Mesenchymal stem cell (in vitro differentiated cells and primary cell): ENCODE results near the gene MAP3K4.
A peak's percentile ranks its signal among the peaks of the same experiment; 100 is the strongest.

ENCODE experiments used
- DNase-seq: peaks from one replicate; pipeline ENCODE4 v3.0.0-alpha.2; 2013
- H2AFZ ChIP-seq: one replicate; pipeline ENCODE4 v1.6.1; 2013; ENCODE audit warnings: low read depth, mild to moderate bottlenecking, control low read depth, inconsistent platforms, low read length, moderate library complexity
- H2AK5ac ChIP-seq: 2 replicates; pipeline ENCODE4 v1.6.1; 2013; ENCODE audit warnings: low read length, moderate library complexity, mild to moderate bottlenecking, inconsistent platforms; ENCODE audit not compliant: severe bottlenecking
- H2BK120ac ChIP-seq: one replicate; pipeline ENCODE4 v1.6.1; 2013; ENCODE audit warnings: low read depth, mild to moderate bottlenecking, inconsistent platforms, low read length, moderate library complexity
- H2BK12ac ChIP-seq, 2 experiments: one replicate each; pipeline ENCODE4 v1.6.1; 2013; ENCODE audit warnings: inconsistent platforms in 2 of 2, low read length in 2 of 2, mild to moderate bottlenecking in 2 of 2, moderate library complexity in 2 of 2, control low read depth in 1 of 2
- H2BK15ac ChIP-seq: one replicate; pipeline ENCODE4 v1.6.1; 2013; ENCODE audit warnings: mild to moderate bottlenecking, low read depth, inconsistent platforms; ENCODE audit not compliant: poor library complexity, severe bottlenecking
- H2BK5ac ChIP-seq: 2 replicates; pipeline ENCODE4 v1.6.1; 2013; ENCODE audit warnings: low read depth, mild to moderate bottlenecking, low read length, control low read depth, inconsistent platforms; ENCODE audit not compliant: poor library complexity, severe bottlenecking
- H3K14ac ChIP-seq, 2 experiments: one replicate each; pipeline ENCODE4 v1.6.1; 2013; ENCODE audit warnings: inconsistent platforms in 2 of 2, low read length in 2 of 2, control low read depth in 1 of 2, mild to moderate bottlenecking in 1 of 2, moderate library complexity in 1 of 2
- H3K18ac ChIP-seq, 2 experiments: one replicate each; pipeline ENCODE4 v1.6.1; 2013; ENCODE audit warnings: inconsistent platforms in 2 of 2, low read length in 2 of 2, control low read depth in 1 of 2, low read depth in 1 of 2, mild to moderate bottlenecking in 1 of 2
- H3K23ac ChIP-seq, 2 experiments: one replicate each; pipeline ENCODE4 v1.6.1; 2013; ENCODE audit warnings: inconsistent platforms in 2 of 2, low read length in 2 of 2, mild to moderate bottlenecking in 2 of 2, moderate library complexity in 2 of 2, control low read depth in 1 of 2
- H3K27ac ChIP-seq: 2 replicates; pipeline ENCODE4 v1.5.1; 2013; ENCODE audit warnings: mild to moderate bottlenecking, moderate library complexity, low read length, control low read depth, inconsistent platforms; ENCODE audit not compliant: poor library complexity, severe bottlenecking
- H3K27me3 ChIP-seq, 2 experiments: 2 replicates each; pipeline versions ENCODE4 v1.6.1 to v1.7.0; 2013; ENCODE audit warnings: low read length in 2 of 2, mild to moderate bottlenecking in 2 of 2, moderate library complexity in 2 of 2, control low read depth in 1 of 2, inconsistent platforms in 1 of 2; ENCODE audit not compliant: control insufficient read depth in 1 of 2, insufficient read depth in 1 of 2
- H3K36me3 ChIP-seq, 2 experiments: 2 replicates each; pipeline versions ENCODE4 v1.6.1 to v1.7.0; 2013; ENCODE audit warnings: low read length in 2 of 2, control low read depth in 1 of 2, inconsistent platforms in 1 of 2, low read depth in 1 of 2, mild to moderate bottlenecking in 1 of 2; ENCODE audit not compliant: insufficient read depth in 2 of 2, control insufficient read depth in 1 of 2
- H3K4ac ChIP-seq, 2 experiments: one replicate each; pipeline ENCODE4 v1.6.1; 2013; ENCODE audit warnings: inconsistent platforms in 2 of 2, low read length in 2 of 2, mild to moderate bottlenecking in 2 of 2, moderate library complexity in 2 of 2, control low read depth in 1 of 2, low read depth in 1 of 2
- H3K4me1 ChIP-seq: 2 replicates; pipeline ENCODE4 v1.6.1; 2013; ENCODE audit warnings: low read depth, low read length, control low read depth; ENCODE audit not compliant: control insufficient read depth, insufficient read depth
- H3K4me2 ChIP-seq: 2 replicates; pipeline ENCODE4 v1.6.1; 2013; ENCODE audit warnings: low read length, mild to moderate bottlenecking, inconsistent platforms; ENCODE audit not compliant: poor library complexity, severe bottlenecking
- H3K4me3 ChIP-seq, 2 experiments: 2 replicates each; pipeline versions ENCODE4 v1.5.1 to v1.7.0; 2013; ENCODE audit warnings: low read length in 2 of 2, mild to moderate bottlenecking in 2 of 2, control low read depth in 1 of 2, low read depth in 1 of 2; ENCODE audit not compliant: insufficient read depth in 1 of 2
- H3K79me1 ChIP-seq: replicated peaks from 2 replicates; pipeline ENCODE4 v1.6.1; 2013; ENCODE audit warnings: mild to moderate bottlenecking, control low read depth, low read length, inconsistent platforms; ENCODE audit not compliant: poor library complexity, severe bottlenecking
- H3K9ac ChIP-seq: 2 replicates; pipeline ENCODE4 v1.7.0; 2013; ENCODE audit warnings: mild to moderate bottlenecking, low read length, moderate library complexity
- H3K9me3 ChIP-seq: 2 replicates; pipeline ENCODE4 v1.7.0; 2013; ENCODE audit warnings: mild to moderate bottlenecking, low read length; ENCODE audit not compliant: control insufficient read depth
- H4K8ac ChIP-seq: one replicate; pipeline ENCODE4 v1.6.1; 2013; ENCODE audit warnings: inconsistent platforms, mild to moderate bottlenecking, low read length, moderate library complexity
- H4K91ac ChIP-seq: one replicate; pipeline ENCODE4 v1.6.1; 2013; ENCODE audit warnings: mild to moderate bottlenecking, low read length, inconsistent platforms
- WGBS: methylation state at CpG from one replicate; pipeline ENCODE4 v1.1.7; 2013; ENCODE audit warnings: mixed read lengths; 5-methylcytosine and 5-hydroxymethylcytosine counted together

Gene MAP3K4

GRCh38 chr6:160962835-160963623 lies 28.5 kb upstream of the MAP3K4 start:
- H4K91ac ChIP-seq: no peak overlapping the region
- H2BK120ac ChIP-seq: no peak overlapping the region
- no peak overlapping the region for H3K4ac ChIP-seq
- H3K27ac ChIP-seq: no peak overlapping the region
- WGBS: 77% methylated on average over 12 of the region's 15 CpGs
- H2BK12ac ChIP-seq: no peak overlapping the region
- H2AFZ ChIP-seq: no peak overlapping the region
- no peaks in the 10 kb centered on the region for H3K9me3 ChIP-seq
- H4K8ac ChIP-seq: no peak overlapping the region
- H3K79me1 ChIP-seq: no peaks in the 10 kb centered on the region
- H3K27me3 ChIP-seq: no peaks in the 10 kb centered on the region
- no peak overlapping the region for H3K23ac ChIP-seq
- no peaks in the 10 kb centered on the region for H3K4me1 ChIP-seq
- no peak overlapping the region for H3K9ac ChIP-seq
- H2BK5ac ChIP-seq: no peak overlapping the region
- H2AK5ac ChIP-seq: no peak overlapping the region
- no peak overlapping the region for H3K18ac ChIP-seq
- no peaks in the 10 kb centered on the region for H3K36me3 ChIP-seq
- no peak overlapping the region for H3K4me3 ChIP-seq
- H2BK15ac ChIP-seq: peak overlapping the region; percentile 33
- no peak overlapping the region for H3K14ac ChIP-seq
- DNase-seq: no peak
- H3K4me2 ChIP-seq: no peak overlapping the region

GRCh38 chr6:160963651-160964050 lies 27.9 kb upstream of the MAP3K4 start:
- no peak overlapping the region for H2BK5ac ChIP-seq
- H2AK5ac ChIP-seq: no peak overlapping the region
- no peak overlapping the region for H2BK120ac ChIP-seq
- no peak overlapping the region for H3K14ac ChIP-seq
- 93% methylated on average over 6 of the region's 8 CpGs for WGBS
- no peak overlapping the region for H3K18ac ChIP-seq
- H3K27me3 ChIP-seq: no peaks in the 10 kb centered on the region
- no peak overlapping the region for H2AFZ ChIP-seq
- no peak overlapping the region for H3K27ac ChIP-seq
- DNase-seq: no peak
- no peak overlapping the region for H3K4me3 ChIP-seq
- H3K4me1 ChIP-seq: no peaks in the 10 kb centered on the region
- no peaks in the 10 kb centered on the region for H3K36me3 ChIP-seq
- H2BK15ac ChIP-seq: no peak overlapping the region
- no peak overlapping the region for H3K4ac ChIP-seq
- no peak overlapping the region for H4K8ac ChIP-seq
- H3K9me3 ChIP-seq: no peaks in the 10 kb centered on the region
- H2BK12ac ChIP-seq: no peak overlapping the region
- H4K91ac ChIP-seq: no peak overlapping the region
- no peak overlapping the region for H3K4me2 ChIP-seq
- no peak overlapping the region for H3K9ac ChIP-seq
- H3K23ac ChIP-seq: no peak overlapping the region
- H3K79me1 ChIP-seq: no peaks in the 10 kb centered on the region

GRCh38 chr6:160965893-160966292 lies 25.7 kb upstream of the MAP3K4 start:
- H2BK5ac ChIP-seq: no peak overlapping the region
- H3K4me1 ChIP-seq: no peaks in the 10 kb centered on the region

GRCh38 chr6:160966493-160967229 lies 24.9 kb upstream of the MAP3K4 start:
- no peak overlapping the region for H2BK5ac ChIP-seq
- no peak overlapping the region for H2AK5ac ChIP-seq
- H3K23ac ChIP-seq: no peak overlapping the region
- H2BK120ac ChIP-seq: no peak overlapping the region
- H2BK12ac ChIP-seq: no peak overlapping the region
- no peak overlapping the region for H4K91ac ChIP-seq
- no peak for DNase-seq
- H3K4ac ChIP-seq: no peak overlapping the region
- no peak overlapping the region for H3K4me2 ChIP-seq
- 93% methylated on average over 7 of the region's 7 CpGs for WGBS
- H4K8ac ChIP-seq: no peak overlapping the region
- H3K27ac ChIP-seq: no peak overlapping the region
- H3K18ac ChIP-seq: no peak overlapping the region
- no peaks in the 10 kb centered on the region for H3K9me3 ChIP-seq
- no peaks in the 10 kb centered on the region for H3K4me1 ChIP-seq
- H3K14ac ChIP-seq: no peak overlapping the region
- H3K4me3 ChIP-seq: no peak overlapping the region
- no peaks in the 10 kb centered on the region for H3K27me3 ChIP-seq
- H3K36me3 ChIP-seq: no peaks in the 10 kb centered on the region
- H2BK15ac ChIP-seq: no peak overlapping the region
- no peaks in the 10 kb centered on the region for H3K79me1 ChIP-seq
- H2AFZ ChIP-seq: no peak overlapping the region
- H3K9ac ChIP-seq: no peak overlapping the region

More at GRCh38 chr6:160965893-160966292, 25.7 kb upstream of the MAP3K4 start:
- Histone ChIP-seq H3K79me1 (no peaks in the 10 kb centered on the region), H3K27me3 (no peaks in the 10 kb centered on the region), H3K4me2 (no peak overlapping the region), H3K4ac (no peak overlapping the region), H4K91ac (no peak overlapping the region), H3K18ac (no peak overlapping the region), H3K27ac (no peak overlapping the region), H4K8ac (no peak overlapping the region), H3K9me3 (no peaks in the 10 kb centered on the region), H3K23ac (no peak overlapping the region), H2BK15ac (no peak overlapping the region), H3K36me3 (no peaks in the 10 kb centered on the region), H3K14ac (no peak overlapping the region), H2AK5ac (no peak overlapping the region), H3K4me3 (no peak overlapping the region), H2BK12ac (no peak overlapping the region), H2BK120ac (no peak overlapping the region), H2AFZ (no peak overlapping the region), H3K9ac (no peak overlapping the region)
- DNase-seq: no peak
- 76% methylated on average over 5 of the region's 5 CpGs for WGBS
